ENCODE results near the gene DNAH10.

Gene DNAH10

GRCh38 chr12:123845881-123846280 lies 83.8 kb downstream of the DNAH10 start:
- DNase-seq = no peak

GRCh38 chr12:123846340-123846739 lies 84.2 kb downstream of the DNAH10 start:
- DNase-seq = no peak

- DNase-seq = no peak
These were observed 84.9 kb downstream of the DNAH10 start for GRCh38 chr12:123847019-123847418.

- DNase-seq = no peak
These were observed 85.8 kb downstream of the DNAH10 start for GRCh38 chr12:123847876-123848275.

- no peak for DNase-seq
These were observed 87.4 kb downstream of the DNAH10 start for GRCh38 chr12:123849517-123849916.

GRCh38 chr12:123850246-123851134 lies 88.4 kb downstream of the DNAH10 start:
- no peak for DNase-seq

GRCh38 chr12:123853396-123854070 lies 91.4 kb downstream of the DNAH10 start:
- no peak for DNase-seq

- no peak for DNase-seq
These were observed 92.1 kb downstream of the DNAH10 start for GRCh38 chr12:123854232-123854631.

GRCh38 chr12:123854918-123855317 lies 92.8 kb downstream of the DNAH10 start:
- DNase-seq = no peak

- DNase-seq = no peak
These were observed 94.6 kb downstream of the DNAH10 start for GRCh38 chr12:123856681-123857080.

GRCh38 chr12:123858176-123858575 lies 96.1 kb downstream of the DNAH10 start:
- no peak for DNase-seq

- no peak for DNase-seq
These were observed 96.9 kb downstream of the DNAH10 start for GRCh38 chr12:123859035-123859434.

GRCh38 chr12:123860377-123860776 lies 98.3 kb downstream of the DNAH10 start:
- no peak for DNase-seq

GRCh38 chr12:123861392-123861791 lies 99.3 kb downstream of the DNAH10 start:
- DNase-seq = no peak

- DNase-seq = no peak
These were observed 105.0 kb downstream of the DNAH10 start for GRCh38 chr12:123867141-123867540.

GRCh38 chr12:123868791-123869190 lies 106.7 kb downstream of the DNAH10 start:
- DNase-seq = no peak

- no peak for DNase-seq
These were observed 111.7 kb downstream of the DNAH10 start for GRCh38 chr12:123873793-123874192.

GRCh38 chr12:123877968-123878367 lies 115.9 kb downstream of the DNAH10 start:
- no peak for DNase-seq

- no peak for DNase-seq
These were observed 117.0 kb downstream of the DNAH10 start for GRCh38 chr12:123879101-123879500.

GRCh38 chr12:123879691-123880090 lies 117.6 kb downstream of the DNAH10 start:
- DNase-seq = no peak

GRCh38 chr12:123882161-123882705 lies 120.1 kb downstream of the DNAH10 start:
- DNase-seq = no peak

- no peak for DNase-seq
These were observed 124.2 kb downstream of the DNAH10 start for GRCh38 chr12:123886258-123886657.

GRCh38 chr12:123886931-123887582 lies 125.0 kb downstream of the DNAH10 start:
- no peak for DNase-seq

All from NCI-H1436 treated with DMSO at 0.1 percent for 48 hours (cell line).